ENCODE data around the gene TUBG2. TPM values are rescaled to one million over a fixed set of nuclear protein-coding genes. Genes with fewer than 3 reads are reported as not detected.
A peak's percentile ranks its signal among the peaks of the same experiment; 100 is the strongest.

TUBG2 gene
- total RNA-seq, 1 experiment from 2014 or later: 26.7 TPM

DNA sequence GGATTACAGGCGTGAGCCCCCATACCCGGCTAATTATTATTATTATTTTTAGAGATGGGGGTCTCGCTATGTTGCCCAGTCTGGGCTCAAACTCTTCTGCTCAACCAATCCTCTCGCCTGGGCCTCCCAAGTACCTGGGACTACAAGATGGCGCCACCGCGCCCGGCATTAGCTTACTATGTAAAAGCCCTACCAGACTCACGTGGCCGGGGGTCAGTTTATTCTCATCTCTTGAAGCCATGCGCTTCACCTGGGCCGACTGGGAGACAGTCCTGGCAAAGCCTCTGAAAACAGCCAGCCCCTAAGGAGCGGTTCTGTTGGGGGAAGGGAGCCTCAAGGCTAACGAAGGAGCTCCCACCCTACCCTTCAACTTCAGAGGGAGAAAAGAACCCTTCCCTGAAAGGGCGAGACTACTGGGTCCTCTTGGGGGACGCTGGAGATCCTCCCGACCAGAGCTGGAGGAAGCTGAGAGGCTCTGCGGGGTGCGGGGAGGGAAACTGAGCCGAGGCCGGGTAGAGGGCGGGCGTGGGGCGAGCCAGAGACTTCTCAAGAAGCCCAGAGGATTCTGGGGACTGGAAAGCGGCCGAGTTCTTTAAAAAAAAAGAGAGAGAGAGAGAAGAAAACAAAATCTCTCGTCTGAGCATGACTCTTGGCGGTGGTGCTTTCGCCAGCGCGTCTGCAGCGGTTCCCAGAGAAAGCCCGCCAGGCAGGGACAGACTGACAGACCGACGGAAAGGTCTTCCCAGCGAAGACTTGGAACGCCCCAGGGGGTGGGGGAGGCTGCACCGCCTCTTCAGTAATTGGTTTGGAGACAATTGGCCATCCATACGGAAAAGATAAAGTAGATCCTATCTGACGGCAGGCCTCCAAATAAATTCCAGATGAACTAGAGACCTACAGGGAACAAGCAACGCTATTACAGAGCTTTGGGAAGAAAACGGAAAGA lies 5.6 kb upstream of the TUBG2 start:
- ATAC-seq (peak; percentile 79), DNase-seq (ENCODE audit: low spot score) (peak; percentile 59)
- Mint-ChIP-seq H3K36me3 (no peaks in the 10 kb centered on the region), H3K27me3 (ENCODE audit: low read depth) (peaks cover 5% of the 10 kb centered on the region), H3K9me3 (peaks cover 9% of the 10 kb centered on the region), H3K4me3 (peak overlapping the region; percentile 64), H3K4me1 (peaks cover 10% of the 10 kb centered on the region), H3K27ac (0 out of 2 replicates have a peak overlapping the region, but pooled peaks have one; percentile 3)
- ChIA-PET POLR2A (interaction anchor here (0.9 to 1.5 kb wide), 2 partner anchors 16 to 17 kb away, joined by 4 read pairs; no protein-coding TSS in a partner anchor), CTCF (interaction anchor here (0.6 to 2.6 kb wide), 7 partner anchors 18 to 76 kb away, joined by 3 to 15 read pairs (median 5); partner anchors contain the start of genes PSMC3IP, RETREG3 and TUBG1)
- TF ChIP-seq RORB (CRISPR knock-in tag; IDR thresholded peaks at IDR 0.05): no peak
- TF ChIP-seq, protein P1, sequence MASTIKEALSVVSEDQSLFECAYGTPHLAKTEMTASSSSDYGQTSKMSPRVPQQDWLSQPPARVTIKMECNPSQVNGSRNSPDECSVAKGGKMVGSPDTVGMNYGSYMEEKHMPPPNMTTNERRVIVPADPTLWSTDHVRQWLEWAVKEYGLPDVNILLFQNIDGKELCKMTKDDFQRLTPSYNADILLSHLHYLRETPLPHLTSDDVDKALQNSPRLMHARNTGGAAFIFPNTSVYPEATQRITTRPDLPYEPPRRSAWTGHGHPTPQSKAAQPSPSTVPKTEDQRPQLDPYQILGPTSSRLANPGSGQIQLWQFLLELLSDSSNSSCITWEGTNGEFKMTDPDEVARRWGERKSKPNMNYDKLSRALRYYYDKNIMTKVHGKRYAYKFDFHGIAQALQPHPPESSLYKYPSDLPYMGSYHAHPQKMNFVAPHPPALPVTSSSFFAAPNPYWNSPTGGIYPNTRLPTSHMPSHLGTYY (CRISPR knock-in tag; IDR thresholded peaks at IDR 0.05): no peak
- no peak for TF ChIP-seq SOX15 (CRISPR knock-in tag; IDR thresholded peaks at IDR 0.05)
- TF ChIP-seq, protein P2, sequence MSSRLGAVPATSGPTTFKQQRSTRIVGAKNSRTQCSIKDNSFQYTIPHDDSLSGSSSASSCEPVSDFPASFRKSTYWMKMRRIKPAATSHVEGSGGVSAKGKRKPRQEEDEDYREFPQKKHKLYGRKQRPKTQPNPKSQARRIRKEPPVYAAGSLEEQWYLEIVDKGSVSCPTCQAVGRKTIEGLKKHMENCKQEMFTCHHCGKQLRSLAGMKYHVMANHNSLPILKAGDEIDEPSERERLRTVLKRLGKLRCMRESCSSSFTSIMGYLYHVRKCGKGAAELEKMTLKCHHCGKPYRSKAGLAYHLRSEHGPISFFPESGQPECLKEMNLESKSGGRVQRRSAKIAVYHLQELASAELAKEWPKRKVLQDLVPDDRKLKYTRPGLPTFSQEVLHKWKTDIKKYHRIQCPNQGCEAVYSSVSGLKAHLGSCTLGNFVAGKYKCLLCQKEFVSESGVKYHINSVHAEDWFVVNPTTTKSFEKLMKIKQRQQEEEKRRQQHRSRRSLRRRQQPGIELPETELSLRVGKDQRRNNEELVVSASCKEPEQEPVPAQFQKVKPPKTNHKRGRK (CRISPR knock-in tag; IDR thresholded peaks at IDR 0.05; ENCODE audit: borderline replicate concordance): no peak
- peak; percentile 67; the same call in 1 of the 2 replicates for TF ChIP-seq GTF2I (CRISPR knock-in tag; conservative IDR thresholded peaks at IDR 0.05)
- TF ChIP-seq, protein P3, sequence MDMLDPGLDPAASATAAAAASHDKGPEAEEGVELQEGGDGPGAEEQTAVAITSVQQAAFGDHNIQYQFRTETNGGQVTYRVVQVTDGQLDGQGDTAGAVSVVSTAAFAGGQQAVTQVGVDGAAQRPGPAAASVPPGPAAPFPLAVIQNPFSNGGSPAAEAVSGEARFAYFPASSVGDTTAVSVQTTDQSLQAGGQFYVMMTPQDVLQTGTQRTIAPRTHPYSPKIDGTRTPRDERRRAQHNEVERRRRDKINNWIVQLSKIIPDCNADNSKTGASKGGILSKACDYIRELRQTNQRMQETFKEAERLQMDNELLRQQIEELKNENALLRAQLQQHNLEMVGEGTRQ (CRISPR knock-in tag; IDR thresholded peaks at IDR 0.05): no peak
- TF ChIP-seq, protein P4, sequence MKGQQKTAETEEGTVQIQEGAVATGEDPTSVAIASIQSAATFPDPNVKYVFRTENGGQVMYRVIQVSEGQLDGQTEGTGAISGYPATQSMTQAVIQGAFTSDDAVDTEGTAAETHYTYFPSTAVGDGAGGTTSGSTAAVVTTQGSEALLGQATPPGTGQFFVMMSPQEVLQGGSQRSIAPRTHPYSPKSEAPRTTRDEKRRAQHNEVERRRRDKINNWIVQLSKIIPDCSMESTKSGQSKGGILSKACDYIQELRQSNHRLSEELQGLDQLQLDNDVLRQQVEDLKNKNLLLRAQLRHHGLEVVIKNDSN (CRISPR knock-in tag; IDR thresholded peaks at IDR 0.05): no peak
- peak; percentile 91 for TF ChIP-seq ZNF121 (CRISPR knock-in tag; IDR thresholded peaks at IDR 0.05)
- TF ChIP-seq ZNF317 (CRISPR knock-in tag; IDR thresholded peaks at IDR 0.05; ENCODE audit: borderline replicate concordance, low read depth): no peak
- no peak for TF ChIP-seq MXD4 (CRISPR knock-in tag; IDR thresholded peaks at IDR 0.05; ENCODE audit: borderline replicate concordance)
- TF ChIP-seq, protein P5, sequence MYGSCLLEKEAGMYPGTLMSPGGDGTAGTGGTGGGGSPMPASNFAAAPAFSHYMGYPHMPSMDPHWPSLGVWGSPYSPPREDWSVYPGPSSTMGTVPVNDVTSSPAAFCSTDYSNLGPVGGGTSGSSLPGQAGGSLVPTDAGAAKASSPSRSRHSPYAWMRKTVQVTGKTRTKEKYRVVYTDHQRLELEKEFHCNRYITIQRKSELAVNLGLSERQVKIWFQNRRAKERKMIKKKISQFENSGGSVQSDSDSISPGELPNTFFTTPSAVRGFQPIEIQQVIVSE (CRISPR knock-in tag; IDR thresholded peaks at IDR 0.05; ENCODE audit: borderline replicate concordance): no peak
- TF ChIP-seq, protein P6, sequence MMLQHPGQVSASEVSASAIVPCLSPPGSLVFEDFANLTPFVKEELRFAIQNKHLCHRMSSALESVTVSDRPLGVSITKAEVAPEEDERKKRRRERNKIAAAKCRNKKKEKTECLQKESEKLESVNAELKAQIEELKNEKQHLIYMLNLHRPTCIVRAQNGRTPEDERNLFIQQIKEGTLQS (CRISPR knock-in tag; conservative IDR thresholded peaks at IDR 0.05): no peak
- TF ChIP-seq ZNF138 (CRISPR knock-in tag; conservative IDR thresholded peaks at IDR 0.05): no peak
- no peak for TF ChIP-seq ZBTB21 (CRISPR knock-in tag; IDR thresholded peaks at IDR 0.05; ENCODE audit: borderline replicate concordance)
- no peak for TF ChIP-seq TP53 (CRISPR knock-in tag; IDR thresholded peaks at IDR 0.05)
- TF ChIP-seq NR3C1 (CRISPR knock-in tag; conservative IDR thresholded peaks at IDR 0.05; ENCODE audit: low read depth): no peak

DNA sequence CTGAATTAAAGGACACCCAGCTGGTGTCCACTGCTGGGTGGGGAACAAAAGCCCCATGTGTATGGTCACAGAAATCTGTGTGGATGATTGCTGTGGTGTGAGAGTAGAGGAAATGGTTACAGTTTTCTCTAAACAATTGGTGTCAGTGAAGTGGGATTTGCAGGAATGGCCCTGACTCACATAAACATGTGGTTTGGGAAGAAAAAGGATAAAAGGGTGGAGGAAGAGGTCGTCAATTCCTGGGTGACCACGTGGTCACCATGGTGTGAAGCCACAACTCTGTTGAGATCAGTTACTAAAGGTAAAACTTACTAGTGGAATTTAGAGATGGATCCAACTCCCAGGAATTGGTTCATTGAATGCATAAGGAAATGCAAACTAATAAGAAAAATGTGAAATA lies 3.6 kb upstream of the TUBG2 start:
- DNase-seq (ENCODE audit: low spot score) (no peak), ATAC-seq (no peak)
- no peak overlapping the region for H3K4me3 Mint-ChIP-seq
- CTCF ChIA-PET: interaction anchor here (1.7 kb wide), 1 partner anchor 26 kb away, joined by 4 read pairs; no protein-coding TSS in a partner anchor
- POLR2A ChIA-PET: no interaction called here
- H3K4me1 Mint-ChIP-seq: peaks cover 15% of the 10 kb centered on the region
- H3K27me3 Mint-ChIP-seq (ENCODE audit: low read depth): peaks cover 5% of the 10 kb centered on the region
- peaks cover 4% of the 10 kb centered on the region for H3K36me3 Mint-ChIP-seq
- peaks cover 10% of the 10 kb centered on the region for H3K9me3 Mint-ChIP-seq
- H3K27ac Mint-ChIP-seq: no peak overlapping the region
- no peak for TF ChIP-seq ZNF416 (CRISPR knock-in tag; IDR thresholded peaks at IDR 0.05)
- TF ChIP-seq, protein P7, sequence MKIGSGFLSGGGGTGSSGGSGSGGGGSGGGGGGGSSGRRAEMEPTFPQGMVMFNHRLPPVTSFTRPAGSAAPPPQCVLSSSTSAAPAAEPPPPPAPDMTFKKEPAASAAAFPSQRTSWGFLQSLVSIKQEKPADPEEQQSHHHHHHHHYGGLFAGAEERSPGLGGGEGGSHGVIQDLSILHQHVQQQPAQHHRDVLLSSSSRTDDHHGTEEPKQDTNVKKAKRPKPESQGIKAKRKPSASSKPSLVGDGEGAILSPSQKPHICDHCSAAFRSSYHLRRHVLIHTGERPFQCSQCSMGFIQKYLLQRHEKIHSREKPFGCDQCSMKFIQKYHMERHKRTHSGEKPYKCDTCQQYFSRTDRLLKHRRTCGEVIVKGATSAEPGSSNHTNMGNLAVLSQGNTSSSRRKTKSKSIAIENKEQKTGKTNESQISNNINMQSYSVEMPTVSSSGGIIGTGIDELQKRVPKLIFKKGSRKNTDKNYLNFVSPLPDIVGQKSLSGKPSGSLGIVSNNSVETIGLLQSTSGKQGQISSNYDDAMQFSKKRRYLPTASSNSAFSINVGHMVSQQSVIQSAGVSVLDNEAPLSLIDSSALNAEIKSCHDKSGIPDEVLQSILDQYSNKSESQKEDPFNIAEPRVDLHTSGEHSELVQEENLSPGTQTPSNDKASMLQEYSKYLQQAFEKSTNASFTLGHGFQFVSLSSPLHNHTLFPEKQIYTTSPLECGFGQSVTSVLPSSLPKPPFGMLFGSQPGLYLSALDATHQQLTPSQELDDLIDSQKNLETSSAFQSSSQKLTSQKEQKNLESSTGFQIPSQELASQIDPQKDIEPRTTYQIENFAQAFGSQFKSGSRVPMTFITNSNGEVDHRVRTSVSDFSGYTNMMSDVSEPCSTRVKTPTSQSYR (CRISPR knock-in tag; IDR thresholded peaks at IDR 0.05): no peak
- TF ChIP-seq SOX15 (CRISPR knock-in tag; IDR thresholded peaks at IDR 0.05): no peak
- TF ChIP-seq, protein P5 (CRISPR knock-in tag; IDR thresholded peaks at IDR 0.05; ENCODE audit: borderline replicate concordance): no peak
- TF ChIP-seq, protein P8, sequence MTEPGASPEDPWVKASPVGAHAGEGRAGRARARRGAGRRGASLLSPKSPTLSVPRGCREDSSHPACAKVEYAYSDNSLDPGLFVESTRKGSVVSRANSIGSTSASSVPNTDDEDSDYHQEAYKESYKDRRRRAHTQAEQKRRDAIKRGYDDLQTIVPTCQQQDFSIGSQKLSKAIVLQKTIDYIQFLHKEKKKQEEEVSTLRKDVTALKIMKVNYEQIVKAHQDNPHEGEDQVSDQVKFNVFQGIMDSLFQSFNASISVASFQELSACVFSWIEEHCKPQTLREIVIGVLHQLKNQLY (CRISPR knock-in tag; IDR thresholded peaks at IDR 0.05): no peak
- TF ChIP-seq EMX1 (CRISPR knock-in tag; IDR thresholded peaks at IDR 0.05): no peak
- no peak for TF ChIP-seq OVOL2 (CRISPR knock-in tag; IDR thresholded peaks at IDR 0.05; ENCODE audit: borderline replicate concordance)
- TF ChIP-seq ZNF263 (CRISPR knock-in tag; IDR thresholded peaks at IDR 0.05; ENCODE audit: low read depth): no peak
- no peak for TF ChIP-seq SMAD4 (CRISPR knock-in tag; IDR thresholded peaks at IDR 0.05)
- TF ChIP-seq GABPB1 (CRISPR knock-in tag; IDR thresholded peaks at IDR 0.05): no peak

Measured in WTC11 (cell line).